Activated CD8-positive, alpha-beta memory T cell treated with anti-CD3 and anti-CD28 coated beads, Interleukin-2, amount 50 U/mL, for 24 hours (primary cell): ENCODE results near the gene ROBO1.

ENCODE experiments used
- DNase-seq: peaks from one replicate; pipeline ENCODE4 v3.0.0-alpha.2; 2020; ENCODE audit errors: extremely low read depth

ROBO1 gene

GRCh38 chr3:79467721-79468120, 300.1 kb downstream of the ROBO1 start:
- no peak for DNase-seq

- DNase-seq, result no peak
These were observed 306.5 kb downstream of the ROBO1 start for GRCh38 chr3:79461129-79461792.

DNA sequence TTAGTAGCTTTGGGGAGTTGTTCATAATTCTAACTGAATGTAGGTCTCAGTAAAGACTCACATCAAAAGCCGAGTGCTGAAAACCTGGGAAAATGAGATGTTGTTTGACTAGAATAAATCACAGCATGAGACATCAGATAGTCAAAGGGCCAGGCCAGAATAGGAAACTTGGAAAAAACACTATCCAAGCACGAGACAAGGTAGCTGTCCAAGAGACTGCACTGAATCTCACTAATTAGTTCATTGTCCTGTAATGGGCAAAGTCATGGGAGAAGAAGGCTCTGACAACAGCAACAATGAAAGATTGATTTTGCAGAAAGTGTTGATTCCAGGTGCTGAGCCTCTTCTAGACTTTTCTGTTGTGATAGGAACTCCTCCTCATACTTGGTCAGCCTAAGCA, 314.2 kb downstream of the ROBO1 start:
- DNase-seq, result no peak

DNA sequence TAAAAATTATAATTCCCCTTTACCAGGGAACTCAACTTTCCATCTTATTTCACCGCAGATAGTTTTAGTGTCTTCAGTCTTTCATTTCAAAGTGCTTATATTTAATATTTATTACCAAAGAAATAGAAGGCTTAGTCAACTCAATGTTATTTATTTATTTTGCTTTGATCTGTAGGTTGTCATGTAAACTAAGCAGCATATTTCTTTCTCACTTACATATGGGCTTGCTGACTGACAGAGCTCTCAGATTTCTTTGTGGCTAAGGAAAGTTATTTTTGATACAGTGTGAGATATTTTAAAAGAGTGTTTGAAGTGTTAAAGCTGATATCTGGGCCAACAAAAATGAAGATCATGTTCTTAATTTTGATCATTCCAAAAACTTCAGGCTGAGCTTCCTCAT, 331.4 kb downstream of the ROBO1 start:
- DNase-seq, result no peak

- DNase-seq, result no peak
These were observed 340.7 kb downstream of the ROBO1 start for GRCh38 chr3:79427081-79427480.

DNA sequence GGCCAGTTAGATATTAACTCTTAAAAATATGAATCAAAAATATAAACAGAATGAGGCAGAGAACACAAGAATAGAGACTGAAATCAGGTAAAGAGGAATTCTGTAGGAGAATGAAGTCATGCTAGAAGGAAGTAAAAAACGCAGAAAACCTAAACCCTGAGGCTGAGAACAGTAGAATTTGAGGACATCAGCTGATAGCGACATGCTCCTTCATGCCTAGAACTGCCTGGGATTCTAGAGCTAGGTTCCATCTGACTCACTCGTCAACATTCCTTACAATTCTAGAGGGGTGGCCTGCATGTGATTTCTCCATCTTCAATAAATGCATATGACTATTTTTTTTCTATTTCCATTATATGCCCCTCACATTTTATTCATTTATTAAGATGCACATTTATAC, 343.0 kb downstream of the ROBO1 start:
- no peak for DNase-seq

DNA sequence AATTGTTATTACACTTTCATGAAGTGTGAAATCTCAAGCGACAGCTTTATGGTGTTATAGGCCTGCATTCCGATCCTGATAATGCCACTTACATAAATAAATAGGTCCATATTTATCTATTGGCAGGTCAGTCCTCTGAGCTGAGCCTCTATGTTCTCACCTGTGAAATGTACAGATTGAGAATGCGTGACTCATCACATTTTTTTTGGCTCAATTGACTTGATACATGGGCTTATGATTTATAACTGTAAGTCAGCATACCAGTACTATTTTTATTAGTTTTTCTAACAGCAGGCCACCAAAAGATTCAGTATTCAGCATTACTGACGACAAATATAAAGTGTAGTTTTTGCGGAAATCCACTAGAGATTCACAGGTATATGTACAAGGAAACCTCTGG, 344.4 kb downstream of the ROBO1 start:
- no peak for DNase-seq

DNA sequence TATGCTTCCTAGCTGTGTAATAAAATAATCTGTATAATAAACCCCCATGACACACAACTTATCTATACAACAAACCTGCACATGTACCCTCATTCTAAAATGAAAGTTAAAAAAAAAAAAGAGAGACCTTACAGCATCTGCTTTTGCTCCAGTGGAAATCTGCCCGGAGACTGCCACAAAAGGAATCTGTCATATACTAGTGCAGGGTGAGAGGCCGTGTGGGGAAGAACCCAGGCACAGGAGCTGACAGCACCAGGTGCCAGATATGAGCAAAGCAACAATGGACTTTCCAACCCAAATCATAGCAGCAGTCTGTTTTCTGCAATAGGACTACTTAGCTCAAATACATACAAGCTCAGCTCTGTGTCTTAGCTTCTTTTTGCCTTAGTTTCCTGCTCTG, 346.5 kb downstream of the ROBO1 start:
- no peak for DNase-seq

DNA sequence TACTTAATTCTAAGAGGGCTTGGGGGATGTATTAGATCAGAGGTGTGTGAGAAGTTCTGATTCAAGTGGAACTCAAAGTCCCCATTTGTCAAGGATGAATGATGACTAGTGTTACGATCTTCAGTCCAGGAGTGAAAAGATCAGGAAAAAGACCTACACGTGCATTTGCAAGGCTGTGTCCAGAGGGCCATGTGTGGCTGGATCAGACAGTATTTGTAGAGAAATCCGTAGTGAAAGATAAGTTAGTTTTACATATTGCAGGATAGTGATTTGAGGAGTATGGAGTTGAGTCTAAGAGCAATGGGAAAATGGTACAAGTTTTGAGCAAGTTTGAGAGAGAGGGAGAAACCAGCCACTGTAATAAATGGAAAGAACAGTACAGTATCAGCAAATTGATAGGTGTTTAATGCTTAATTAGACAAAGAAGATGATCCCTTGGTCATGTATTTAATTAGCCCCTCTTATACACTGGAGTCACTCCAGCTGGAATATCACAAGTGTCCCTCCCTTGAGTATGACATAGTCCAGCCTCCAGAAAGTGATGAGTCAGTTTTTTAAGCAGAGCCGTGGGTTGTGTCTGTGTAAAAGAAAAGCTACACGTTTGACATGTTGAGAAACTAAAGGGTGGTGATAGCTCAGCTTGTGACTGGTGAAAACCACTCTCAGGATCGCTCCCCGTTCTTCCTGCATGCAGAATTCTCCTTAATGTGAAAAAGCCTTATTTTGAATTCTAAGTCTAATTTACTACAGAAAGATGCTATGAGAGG, 348.8 kb downstream of the ROBO1 start:
- no peak for DNase-seq

DNA sequence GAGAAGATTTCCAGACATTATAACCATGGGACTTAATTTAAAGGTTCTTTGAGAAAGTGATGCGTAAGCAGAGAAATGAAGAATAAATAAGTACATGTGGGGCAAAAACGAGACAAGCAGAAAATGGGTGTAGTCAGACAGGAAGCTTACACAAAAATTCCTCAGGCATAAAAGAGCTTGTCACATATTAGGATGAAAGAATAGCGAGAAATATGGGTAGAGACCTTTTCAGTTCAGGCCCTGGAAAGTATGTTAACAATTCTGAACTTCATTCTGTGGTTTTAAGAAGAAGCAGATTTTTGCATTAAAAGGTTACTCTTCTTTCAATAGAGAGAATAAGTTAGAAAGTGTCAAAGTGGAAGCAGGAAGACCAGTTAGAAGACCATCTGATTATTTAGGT, 352.4 kb downstream of the ROBO1 start:
- DNase-seq, result no peak

DNA sequence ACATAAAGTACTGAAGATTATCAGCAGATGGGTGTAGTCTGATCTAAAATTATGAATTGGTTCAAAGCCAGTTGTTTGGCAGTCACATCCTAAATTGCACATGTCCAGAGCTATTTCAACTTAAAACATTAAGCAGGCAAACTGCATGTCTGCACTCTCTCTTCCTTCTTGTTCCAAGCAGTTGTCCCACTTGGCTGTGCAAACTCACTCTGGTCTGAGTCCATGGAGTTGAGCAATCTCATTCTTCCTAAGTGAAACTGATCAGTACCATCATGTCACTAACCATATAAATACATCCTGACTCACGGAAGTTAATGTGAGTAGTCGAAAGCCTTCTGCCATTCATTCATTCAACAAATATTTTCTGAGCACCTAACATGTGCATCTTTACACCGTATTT, 353.0 kb downstream of the ROBO1 start:
- DNase-seq, result no peak

DNA sequence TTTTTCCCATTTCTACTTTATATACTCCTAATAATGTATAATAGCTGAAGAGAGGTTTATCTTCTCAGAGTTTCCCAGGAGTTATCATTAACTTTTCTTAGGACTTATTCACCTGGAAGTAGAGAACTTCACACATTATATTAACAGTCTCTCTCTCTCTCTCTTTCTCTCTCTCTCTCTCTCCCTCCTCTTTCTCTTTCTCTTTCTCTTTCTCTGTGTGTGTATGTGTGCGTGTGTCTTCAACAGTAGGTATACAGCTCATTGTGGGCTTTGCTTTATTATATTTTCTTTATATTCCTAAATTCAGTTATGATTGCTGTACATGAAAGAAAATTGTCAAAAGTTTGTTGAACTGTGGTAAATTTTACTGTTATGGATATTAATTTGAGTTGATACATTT, 353.8 kb downstream of the ROBO1 start:
- no peak for DNase-seq

DNA sequence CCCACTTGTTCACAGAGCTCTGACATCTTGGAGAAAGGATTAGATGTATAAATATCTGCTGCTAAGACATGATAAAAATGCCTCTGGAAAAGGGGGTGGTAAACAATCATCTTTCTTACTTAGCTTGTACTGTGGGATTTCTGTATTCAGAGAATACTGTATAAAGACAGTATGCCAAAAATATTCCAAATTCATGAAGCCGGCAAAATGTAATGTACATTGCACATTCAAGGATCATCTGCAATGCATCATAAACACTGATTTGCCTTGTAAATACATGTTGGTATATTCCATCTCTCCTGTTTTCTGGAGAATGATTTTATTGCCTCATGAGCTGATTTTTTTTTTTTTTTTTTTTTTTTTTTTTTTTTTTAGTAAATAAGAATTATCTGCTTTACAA, 355.3 kb downstream of the ROBO1 start:
- DNase-seq, result no peak

GRCh38 chr3:79410617-79411016, 357.2 kb downstream of the ROBO1 start:
- no peak for DNase-seq

DNA sequence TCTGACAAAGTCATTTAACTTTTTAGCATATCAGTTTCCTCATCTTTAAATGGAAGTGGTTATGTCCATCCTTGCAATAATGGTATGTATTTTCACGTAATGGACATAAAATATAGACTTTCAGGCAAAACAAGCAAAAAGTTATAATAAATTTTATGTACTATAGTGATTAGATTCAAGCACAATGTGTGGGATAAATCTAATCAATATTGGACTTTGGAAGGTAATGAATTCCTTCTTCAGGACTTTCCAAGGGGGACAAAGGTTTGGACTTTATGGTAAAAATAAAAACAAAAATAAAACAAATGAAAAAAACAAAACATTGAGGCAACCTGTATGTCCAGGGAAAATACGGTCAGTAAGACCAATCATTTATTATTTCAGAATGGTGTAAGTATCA, 357.7 kb downstream of the ROBO1 start:
- no peak for DNase-seq

- no peak for DNase-seq
These were observed 361.6 kb downstream of the ROBO1 start for GRCh38 chr3:79406175-79406574.

GRCh38 chr3:79405183-79405582, 362.6 kb downstream of the ROBO1 start:
- DNase-seq, result no peak

DNA sequence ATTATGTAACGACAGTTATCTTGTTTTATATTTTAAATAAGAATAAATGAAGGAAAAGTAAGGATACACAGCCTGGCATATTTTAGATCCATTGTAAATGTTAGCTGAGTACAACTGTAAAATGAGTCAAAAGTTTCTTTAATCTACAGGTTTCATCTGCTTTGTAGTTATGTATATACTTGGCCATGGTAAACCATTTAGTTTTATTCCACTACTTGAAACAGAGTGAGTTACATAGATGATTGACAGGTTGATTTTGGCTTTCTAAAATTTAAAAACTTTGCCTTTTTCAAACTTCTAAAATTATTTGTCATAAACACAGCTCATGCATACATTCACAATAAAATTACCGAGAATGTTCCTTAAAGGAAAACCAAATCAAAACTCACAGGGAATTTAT, 371.2 kb downstream of the ROBO1 start:
- no peak for DNase-seq

DNA sequence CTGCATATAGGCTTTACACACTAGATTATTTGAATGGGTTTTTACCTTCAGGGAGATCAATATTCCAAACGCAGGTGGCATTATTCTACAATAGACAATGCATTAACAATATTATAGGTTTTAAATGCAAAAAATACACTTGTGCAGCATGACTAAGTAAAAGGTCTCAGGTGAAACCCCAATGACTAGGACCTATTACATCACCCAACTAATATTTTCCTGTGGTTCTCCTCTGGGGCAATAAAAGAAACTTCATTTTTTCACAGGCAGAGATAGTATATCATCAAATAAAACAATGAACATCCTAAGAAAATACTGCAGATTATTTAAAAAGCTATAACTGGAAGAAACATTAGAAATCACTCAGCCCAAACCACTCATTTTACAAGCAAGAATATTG, 375.3 kb downstream of the ROBO1 start:
- no peak for DNase-seq

DNA sequence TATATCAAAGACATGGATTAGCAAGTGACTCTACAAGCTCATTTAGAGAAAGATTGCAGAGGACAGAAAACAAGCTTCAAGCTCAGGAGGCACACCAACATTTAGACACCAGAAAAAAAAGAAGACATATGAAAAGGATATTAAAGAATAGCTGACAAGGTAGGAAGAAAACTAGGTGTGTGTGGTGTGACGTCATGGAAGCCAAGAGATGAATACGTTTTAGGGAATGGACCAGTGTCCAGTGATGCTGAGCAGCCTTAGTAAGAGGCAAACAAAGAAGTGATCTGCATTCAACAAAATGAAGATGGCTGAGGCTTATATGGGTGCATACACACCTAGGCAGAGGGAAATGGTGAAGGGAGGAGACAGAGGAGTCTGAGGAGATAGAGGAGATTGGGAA, 377.4 kb downstream of the ROBO1 start:
- no peak for DNase-seq

DNA sequence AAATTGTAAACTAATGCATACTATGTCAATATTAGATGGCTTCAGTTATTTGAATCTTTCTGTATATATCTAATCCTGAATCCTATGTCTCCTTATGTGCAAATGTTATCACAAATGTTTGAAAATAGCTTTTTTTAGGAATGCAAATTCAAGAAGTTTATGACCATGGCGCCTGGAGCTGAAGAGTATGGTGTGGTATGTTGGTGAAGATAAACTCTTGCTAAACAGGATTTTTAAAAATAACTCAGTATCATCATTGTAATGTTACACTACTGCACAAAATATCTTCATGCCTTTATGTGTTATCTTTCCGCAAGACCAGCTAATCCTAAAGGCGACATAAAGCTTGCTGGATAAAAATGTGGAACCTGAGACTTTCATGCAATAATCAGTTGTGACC, 382.6 kb downstream of the ROBO1 start:
- DNase-seq, result no peak

- DNase-seq, result no peak
These were observed 384.3 kb downstream of the ROBO1 start for GRCh38 chr3:79383402-79384012.

GRCh38 chr3:79380581-79380980, 387.2 kb downstream of the ROBO1 start:
- DNase-seq, result no peak
